ENCODE measurements around the gene MFN2. TPM values are rescaled to one million over a fixed set of nuclear protein-coding genes. Genes with fewer than 3 reads are reported as not detected.

MFN2 gene
- total and polyA plus RNA-seq, 4 donors, result 17.2 to 87.8 (median 43.2) TPM

DNA sequence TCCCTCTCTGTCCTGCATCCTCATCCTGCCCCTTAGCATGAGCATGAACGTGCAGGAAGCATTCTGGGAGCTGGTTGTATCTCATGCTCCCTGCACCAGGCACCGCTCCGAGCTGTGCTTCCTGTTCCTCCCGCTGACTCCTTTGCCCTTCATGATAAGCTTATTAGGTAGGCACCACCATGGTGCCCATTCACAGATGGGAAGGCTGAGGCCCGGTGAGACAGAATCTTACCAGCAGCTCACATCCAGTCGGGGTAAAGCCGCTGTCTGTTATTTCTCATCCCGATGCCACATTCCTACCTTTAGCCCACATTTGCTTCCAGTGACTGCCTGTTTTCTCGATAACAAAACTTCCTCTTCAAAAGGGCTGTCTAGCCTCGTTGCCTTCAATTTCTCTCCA is 46.3 kb downstream of the MFN2 start (continued):
- no peak for TF ChIP-seq TAF1 (conservative IDR thresholded peaks at IDR 0.05)
- no peak for TF ChIP-seq RAD21 (IDR thresholded peaks at IDR 0.05)
- TF ChIP-seq, protein P1, sequence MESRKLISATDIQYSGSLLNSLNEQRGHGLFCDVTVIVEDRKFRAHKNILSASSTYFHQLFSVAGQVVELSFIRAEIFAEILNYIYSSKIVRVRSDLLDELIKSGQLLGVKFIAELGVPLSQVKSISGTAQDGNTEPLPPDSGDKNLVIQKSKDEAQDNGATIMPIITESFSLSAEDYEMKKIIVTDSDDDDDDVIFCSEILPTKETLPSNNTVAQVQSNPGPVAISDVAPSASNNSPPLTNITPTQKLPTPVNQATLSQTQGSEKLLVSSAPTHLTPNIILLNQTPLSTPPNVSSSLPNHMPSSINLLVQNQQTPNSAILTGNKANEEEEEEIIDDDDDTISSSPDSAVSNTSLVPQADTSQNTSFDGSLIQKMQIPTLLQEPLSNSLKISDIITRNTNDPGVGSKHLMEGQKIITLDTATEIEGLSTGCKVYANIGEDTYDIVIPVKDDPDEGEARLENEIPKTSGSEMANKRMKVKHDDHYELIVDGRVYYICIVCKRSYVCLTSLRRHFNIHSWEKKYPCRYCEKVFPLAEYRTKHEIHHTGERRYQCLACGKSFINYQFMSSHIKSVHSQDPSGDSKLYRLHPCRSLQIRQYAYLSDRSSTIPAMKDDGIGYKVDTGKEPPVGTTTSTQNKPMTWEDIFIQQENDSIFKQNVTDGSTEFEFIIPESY (IDR thresholded peaks at IDR 0.05), result no peak

GRCh38 chr1:12028248-12028647 is 48.0 kb downstream of the MFN2 start:
- TF ChIP-seq GABPA (IDR thresholded peaks at IDR 0.05 in 1 of 2, conservative IDR thresholded peaks at IDR 0.05 in 1 of 2), result no peak
- no peak for TF ChIP-seq FOXA1 (IDR thresholded peaks at IDR 0.05)
- TF ChIP-seq JUND (IDR thresholded peaks at IDR 0.05), result no peak
- no peak for TF ChIP-seq ATF3 (IDR thresholded peaks at IDR 0.05)
- no peak for TF ChIP-seq SP1 (IDR thresholded peaks at IDR 0.05)
- no peak for TF ChIP-seq TAF1 (conservative IDR thresholded peaks at IDR 0.05)
- TF ChIP-seq, protein P1 (IDR thresholded peaks at IDR 0.05), result no peak
- no peak for TF ChIP-seq RXRA (IDR thresholded peaks at IDR 0.05)
- TF ChIP-seq, protein P2, sequence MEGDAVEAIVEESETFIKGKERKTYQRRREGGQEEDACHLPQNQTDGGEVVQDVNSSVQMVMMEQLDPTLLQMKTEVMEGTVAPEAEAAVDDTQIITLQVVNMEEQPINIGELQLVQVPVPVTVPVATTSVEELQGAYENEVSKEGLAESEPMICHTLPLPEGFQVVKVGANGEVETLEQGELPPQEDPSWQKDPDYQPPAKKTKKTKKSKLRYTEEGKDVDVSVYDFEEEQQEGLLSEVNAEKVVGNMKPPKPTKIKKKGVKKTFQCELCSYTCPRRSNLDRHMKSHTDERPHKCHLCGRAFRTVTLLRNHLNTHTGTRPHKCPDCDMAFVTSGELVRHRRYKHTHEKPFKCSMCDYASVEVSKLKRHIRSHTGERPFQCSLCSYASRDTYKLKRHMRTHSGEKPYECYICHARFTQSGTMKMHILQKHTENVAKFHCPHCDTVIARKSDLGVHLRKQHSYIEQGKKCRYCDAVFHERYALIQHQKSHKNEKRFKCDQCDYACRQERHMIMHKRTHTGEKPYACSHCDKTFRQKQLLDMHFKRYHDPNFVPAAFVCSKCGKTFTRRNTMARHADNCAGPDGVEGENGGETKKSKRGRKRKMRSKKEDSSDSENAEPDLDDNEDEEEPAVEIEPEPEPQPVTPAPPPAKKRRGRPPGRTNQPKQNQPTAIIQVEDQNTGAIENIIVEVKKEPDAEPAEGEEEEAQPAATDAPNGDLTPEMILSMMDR (IDR thresholded peaks at IDR 0.05; ENCODE audit: low read depth, low read length, missing input control), result no peak
- Histone ChIP-seq H3K4me1 (ENCODE audit: control insufficient read depth in 4 of 4, insufficient read depth in 4 of 4, low read length in 3 of 4) (no peaks in the 10 kb centered on the region), H3K36me3 (ENCODE audit: control insufficient read depth in 4 of 4, insufficient read depth in 3 of 4, low read depth in 1 of 4, low read length in 3 of 4) (peaks cover 4 to 53% (median 13%) of the 10 kb centered on the region in 4 donors), H3K9me3 (ENCODE audit: control insufficient read depth in 4 of 4, low read length in 3 of 4) (no peaks in the 10 kb centered on the region), H3K27ac (ENCODE audit: low read depth in 1 of 2, low read length in 2 of 2) (no peak overlapping the region), H3K27me3 (ENCODE audit: control insufficient read depth in 4 of 4, insufficient read depth in 4 of 4, low read length in 3 of 4) (no peaks in the 10 kb centered on the region), H3K4me3 (ENCODE audit: low read depth in 1 of 3, low read length in 3 of 3) (no peak overlapping the region), H3K9ac (ENCODE audit: low read depth in 1 of 2, low read length in 2 of 2) (no peak overlapping the region)
- DNase-seq (ENCODE audit: low spot score), result no peak
- WGBS, result 97% methylated on average over 8 of the region's 8 CpGs

DNA sequence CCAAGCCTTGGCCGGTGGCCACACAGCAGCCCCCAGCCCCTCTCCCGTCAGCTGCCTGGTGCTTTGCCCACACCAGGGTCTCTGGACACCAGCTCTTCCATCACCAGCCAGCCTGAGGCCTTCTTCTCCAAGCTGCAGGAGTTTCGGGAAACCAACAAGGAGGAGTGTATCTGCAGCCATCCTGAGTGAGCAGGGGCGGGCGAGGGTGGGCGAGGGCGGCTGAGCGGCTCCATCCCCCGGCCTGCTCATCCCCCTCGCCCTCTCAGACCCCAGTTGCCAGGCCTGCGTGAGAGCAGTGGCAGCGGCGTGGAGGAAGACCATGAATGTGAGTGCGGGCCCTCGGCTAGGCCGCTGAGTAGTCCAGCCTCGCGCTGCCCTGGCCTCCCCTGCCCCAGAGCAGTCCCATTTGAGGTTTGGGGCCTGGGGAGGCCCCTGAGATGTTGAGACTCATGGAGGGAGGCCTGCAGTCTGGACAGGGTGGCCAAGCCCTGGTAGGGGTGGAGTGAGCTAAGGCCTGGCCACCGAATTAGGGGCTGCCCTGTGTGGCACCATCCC is 48.8 kb downstream of the MFN2 start:
- Histone ChIP-seq H3K27ac (ENCODE audit: low read depth in 1 of 2, low read length in 2 of 2) (no peak overlapping the region), H3K4me3 (ENCODE audit: low read depth in 1 of 3, low read length in 3 of 3) (no peak overlapping the region), H3K27me3 (ENCODE audit: control insufficient read depth in 4 of 4, insufficient read depth in 4 of 4, low read length in 3 of 4) (no peaks in the 10 kb centered on the region), H3K36me3 (ENCODE audit: control insufficient read depth in 4 of 4, insufficient read depth in 3 of 4, low read depth in 1 of 4, low read length in 3 of 4) (peaks cover 4 to 50% (median 13%) of the 10 kb centered on the region in 4 donors), H3K4me1 (ENCODE audit: control insufficient read depth in 4 of 4, insufficient read depth in 4 of 4, low read length in 3 of 4) (no peaks in the 10 kb centered on the region), H3K9me3 (ENCODE audit: control insufficient read depth in 4 of 4, low read length in 3 of 4) (no peaks in the 10 kb centered on the region), H3K9ac (ENCODE audit: low read depth in 1 of 2, low read length in 2 of 2) (no peak overlapping the region)
- no peak for DNase-seq (ENCODE audit: low spot score)
- TF ChIP-seq HNF4A (conservative IDR thresholded peaks at IDR 0.05), result no peak
- TF ChIP-seq REST (IDR thresholded peaks at IDR 0.05), result no peak
- TF ChIP-seq GABPA (IDR thresholded peaks at IDR 0.05 in 1 of 2, conservative IDR thresholded peaks at IDR 0.05 in 1 of 2), result no peak
- no peak for TF ChIP-seq HNF4G (IDR thresholded peaks at IDR 0.05)
- TF ChIP-seq, protein P2 (IDR thresholded peaks at IDR 0.05; ENCODE audit: low read depth, low read length, missing input control), result no peak
- TF ChIP-seq ATF3 (IDR thresholded peaks at IDR 0.05), result no peak
- 97% methylated on average over 19 of the region's 19 CpGs for WGBS

Data from liver (tissue), 9 donors.